Panc1 (cell line): ENCODE data around the gene HS3ST3A1. TPM values are rescaled to one million over a fixed set of nuclear protein-coding genes. Genes with fewer than 3 reads are reported as not detected.

Source experiments
- microRNA-seq: library from miRNA; unstranded; fragments of <30 nt; microRNA quantifications from one replicate; pipeline ENCODE4 v1.1.0, GENCODE V29; 2020; ENCODE audit not compliant: unreplicated experiment
- total RNA-seq: library from RNA; stranded (reverse); gene quantifications from one replicate; pipeline ENCODE4 v1.2.1, GENCODE V29; 2021; ENCODE audit not compliant: unreplicated experiment

HS3ST3A1 gene
- total RNA-seq, 1 experiment from 2014 or later: 0.31 TPM

Small RNA genes within 50 kb of the gene (microRNA-seq; reads per million reads assigned to microRNA genes)
- not detected for gene MIR548H3
